ENCODE results near the gene IGSF23.

Gene IGSF23, protein sequence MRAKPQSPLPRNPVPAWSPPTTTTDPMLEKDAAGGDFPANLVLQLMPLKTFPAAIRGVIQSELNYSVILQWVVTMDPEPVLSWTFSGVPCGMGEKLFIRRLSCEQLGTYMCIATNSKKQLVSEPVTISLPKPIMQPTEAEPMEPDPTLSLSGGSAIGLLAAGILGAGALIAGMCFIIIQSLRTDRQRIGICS

DNA sequence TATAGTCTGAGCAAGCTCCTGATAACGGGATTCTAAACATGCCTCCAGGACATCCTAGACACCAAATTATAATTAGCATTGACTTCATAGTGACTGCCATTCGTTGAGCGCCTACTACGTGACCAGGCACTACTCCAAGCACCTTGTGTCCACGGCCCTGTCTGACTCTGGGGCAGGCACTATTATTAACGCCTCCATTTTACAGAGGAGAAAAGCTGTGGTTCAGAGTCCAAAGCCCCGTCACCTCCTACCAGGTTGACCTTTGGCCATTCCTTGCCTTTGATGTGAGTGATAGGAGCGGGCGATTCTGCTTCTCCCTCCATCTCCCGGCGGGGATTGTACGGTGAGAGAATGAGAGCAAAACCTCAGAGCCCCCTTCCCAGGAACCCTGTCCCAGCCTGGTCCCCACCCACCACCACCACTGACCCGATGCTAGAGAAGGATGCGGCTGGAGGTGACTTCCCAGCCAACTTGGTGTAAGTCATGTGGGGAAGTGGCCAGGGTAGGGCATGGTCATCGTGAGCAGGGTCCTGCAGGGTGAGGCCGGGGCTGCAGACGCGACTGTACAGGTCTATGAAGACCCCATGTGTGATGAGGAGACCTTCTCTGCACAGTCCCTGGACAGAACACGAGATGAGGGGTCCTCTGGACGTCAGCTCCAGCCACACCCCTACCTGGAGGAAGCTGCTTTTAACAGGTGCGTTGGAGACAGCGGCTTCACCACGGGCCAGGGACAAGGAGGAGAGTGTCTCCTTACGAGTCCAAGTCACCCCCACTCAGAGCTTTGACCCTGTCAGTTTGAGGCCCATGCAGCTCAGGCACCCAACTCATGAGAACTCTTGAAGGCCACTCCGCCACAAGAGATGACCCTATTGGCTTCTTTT lies at the start of gene IGSF23:
IGSF23 (plus strand) TSS at position 269 of the 884 bp plus-strand sequence; CDS start at position 352, 83 bp downstream.
- no peak for DNase-seq (ENCODE audit: low read depth)

DNA sequence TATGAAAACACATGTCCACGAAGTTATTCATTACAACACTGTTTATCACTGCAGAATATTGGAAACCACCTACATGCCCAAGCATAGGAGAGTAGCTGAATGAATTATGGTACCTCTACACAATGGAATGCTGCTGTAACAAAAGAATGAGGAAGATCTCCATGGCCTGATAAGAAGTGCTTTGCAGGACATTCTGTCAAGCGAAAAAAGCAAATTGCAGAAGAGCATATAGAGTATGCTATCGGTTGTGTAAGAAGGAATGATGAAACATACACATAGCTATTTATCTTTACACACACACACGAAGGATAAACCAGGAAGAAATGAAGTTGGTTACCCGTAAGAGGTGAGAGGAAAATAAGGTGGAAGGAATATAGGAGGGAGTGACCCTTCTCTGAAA lies 46.4 kb upstream of the IGSF23 start:
- no peak for DNase-seq (ENCODE audit: low read depth)

DNA sequence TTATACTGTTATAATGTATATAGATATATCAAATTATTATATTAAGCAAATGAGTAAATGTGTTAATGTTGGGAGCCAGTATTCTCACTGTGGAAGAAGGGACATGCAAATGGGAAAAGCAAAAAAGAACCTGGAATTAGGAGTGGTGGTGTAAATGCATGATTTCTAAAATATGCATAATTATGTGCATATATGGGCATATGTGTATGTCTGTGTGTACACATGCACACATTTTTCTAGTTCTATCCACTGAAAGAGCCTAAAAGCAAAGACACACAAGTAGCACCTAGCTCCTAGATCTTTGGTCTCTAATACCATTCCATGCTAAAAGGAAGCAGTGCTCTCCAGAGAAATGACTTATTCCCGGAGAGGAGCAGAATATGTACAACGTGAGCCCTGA lies 45.6 kb upstream of the IGSF23 start:
- no peak for DNase-seq (ENCODE audit: low read depth)

DNA sequence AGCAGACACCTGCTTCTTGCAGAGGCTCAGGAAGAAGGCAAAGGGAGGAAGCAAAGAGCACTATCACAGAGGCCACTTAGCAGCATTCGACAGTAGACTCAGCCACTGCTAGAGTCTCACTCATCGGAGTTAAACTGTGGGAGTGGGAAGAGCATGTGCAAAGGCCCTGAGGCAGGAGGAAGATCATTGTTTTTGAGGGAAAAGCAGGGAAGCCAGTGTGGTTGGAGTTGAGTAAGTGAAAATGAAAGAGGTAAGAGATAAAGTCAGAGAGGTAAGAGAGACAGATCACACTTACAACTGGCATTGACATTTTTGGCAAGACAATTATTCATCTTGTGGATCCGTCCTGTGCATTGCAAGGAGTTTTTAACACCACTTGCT lies 42.8 kb upstream of the IGSF23 start:
- no peak for DNase-seq (ENCODE audit: low read depth)

DNA sequence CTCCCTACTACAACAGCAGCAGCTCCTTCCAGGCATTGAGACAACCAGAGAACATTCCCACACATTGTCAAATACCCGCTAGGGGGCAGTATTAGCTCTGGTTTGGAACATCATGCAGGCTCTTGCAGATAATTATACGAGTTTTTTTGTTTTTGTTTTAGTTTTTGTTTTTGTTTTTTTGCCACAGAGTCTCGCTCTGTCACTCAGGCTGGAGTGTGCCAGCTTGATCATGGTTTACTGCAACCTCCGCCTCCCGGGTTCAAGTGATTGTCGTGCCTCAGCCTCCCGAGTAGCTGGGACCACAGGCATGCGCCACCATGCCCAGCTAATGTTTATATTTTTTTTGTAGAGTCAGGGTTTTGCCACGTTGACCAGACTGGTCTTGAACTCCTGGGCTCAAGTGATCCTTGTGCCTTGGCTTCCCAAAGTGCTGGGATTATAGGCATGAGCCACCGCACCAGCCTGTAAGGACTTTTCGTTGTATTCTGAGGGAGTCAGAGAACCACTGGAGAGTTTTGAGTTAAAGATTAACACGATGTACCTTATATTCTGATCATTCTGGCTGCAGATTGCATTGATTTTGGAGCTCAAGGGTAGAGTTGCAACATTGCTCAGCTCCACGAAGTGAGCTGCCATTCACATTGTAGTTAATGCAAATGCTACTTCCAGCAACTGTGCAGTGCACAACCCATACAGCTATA lies 42.2 kb upstream of the IGSF23 start:
- no peak for DNase-seq (ENCODE audit: low read depth)

DNA sequence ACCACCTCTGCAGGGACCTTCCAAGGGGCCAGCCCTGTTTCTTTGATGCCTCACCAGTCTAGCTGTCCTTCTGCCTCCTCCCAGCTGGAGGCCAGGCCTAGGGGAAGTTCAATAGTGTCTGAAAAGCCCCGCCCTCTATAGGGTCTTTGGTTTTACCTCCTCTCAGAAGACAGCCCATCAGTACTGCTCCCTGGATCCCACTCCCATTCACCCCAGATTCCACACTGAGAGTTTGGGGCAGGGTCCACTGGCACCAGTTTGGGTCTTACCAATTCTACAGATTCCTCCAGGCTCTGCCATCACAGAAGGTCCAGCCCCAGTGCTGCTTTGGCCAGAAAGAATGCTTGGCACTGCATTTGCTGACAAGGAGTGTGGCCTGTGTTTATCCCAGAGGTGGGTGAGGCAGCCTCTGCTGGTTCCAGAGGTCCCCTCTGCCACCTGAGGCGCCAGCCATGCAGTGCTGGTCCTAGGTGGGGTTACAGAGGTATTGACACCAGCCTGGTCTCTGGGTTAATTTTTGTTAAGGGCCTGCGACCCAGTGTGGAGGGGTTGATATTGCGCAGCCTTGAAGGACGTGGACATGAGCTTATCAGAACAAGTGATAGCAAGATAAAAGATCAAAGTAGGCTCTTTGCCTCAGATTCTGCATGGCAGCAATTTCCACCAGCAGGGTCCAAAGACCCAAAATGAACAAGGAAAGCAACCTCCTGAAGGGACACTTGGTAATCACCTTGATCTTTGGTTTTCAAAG lies 41.4 kb upstream of the IGSF23 start:
- no peak for DNase-seq (ENCODE audit: low read depth)

DNA sequence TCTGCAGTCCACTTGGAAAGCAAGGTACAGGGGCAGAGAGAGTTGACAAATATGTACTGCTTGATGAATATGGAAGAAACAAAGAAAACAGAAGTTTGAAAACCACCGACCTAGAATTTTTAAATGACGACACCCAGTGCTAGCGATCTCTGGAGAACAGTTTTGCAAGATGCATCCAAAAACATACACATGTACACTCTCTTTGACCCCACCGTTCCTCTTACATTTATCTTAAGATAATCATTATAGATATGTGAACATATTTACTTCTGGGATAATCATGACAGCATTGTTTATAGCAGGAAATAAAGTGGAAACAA lies 40.8 kb upstream of the IGSF23 start:
- no peak for DNase-seq (ENCODE audit: low read depth)

DNA sequence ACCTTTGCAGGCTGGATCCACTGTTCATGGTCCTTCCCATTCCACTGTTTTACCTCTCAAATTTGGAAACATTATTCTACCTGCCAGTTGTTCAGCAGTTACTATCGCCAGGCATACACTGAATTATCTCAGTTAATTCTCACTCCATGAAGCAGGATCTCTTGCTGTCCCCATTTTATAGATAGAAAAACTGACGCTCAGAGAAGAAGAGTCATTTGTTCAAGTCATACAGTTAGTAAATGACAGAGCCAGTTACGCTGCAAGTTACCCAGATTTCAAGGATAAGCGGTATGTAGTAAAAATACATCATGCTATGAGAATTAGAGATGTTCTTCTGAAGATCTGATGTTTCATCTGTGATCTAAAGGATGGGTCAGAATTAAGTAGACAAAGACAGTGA lies 40.2 kb upstream of the IGSF23 start:
- no peak for DNase-seq (ENCODE audit: low read depth)

DNA sequence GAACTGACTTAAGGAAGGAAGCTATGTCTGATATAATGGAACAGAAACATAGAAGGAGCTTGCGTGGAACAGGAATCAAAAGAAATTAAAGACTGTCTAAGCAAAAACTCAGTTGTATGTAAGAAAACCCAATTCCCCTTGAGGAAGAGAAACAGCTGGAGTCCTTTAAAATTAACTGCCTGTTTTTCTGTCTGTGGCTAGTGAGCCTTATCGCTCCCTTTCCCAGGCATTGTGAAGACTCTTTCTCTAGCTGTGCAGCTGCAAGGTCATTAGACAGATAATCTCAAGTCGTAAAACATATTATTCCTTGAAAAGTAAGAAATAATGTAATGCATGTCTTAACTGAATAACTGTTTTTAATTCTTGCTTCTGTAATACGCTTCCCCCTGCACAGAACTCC lies 39.7 kb upstream of the IGSF23 start:
- DNase-seq (ENCODE audit: low read depth) = no peak

DNA sequence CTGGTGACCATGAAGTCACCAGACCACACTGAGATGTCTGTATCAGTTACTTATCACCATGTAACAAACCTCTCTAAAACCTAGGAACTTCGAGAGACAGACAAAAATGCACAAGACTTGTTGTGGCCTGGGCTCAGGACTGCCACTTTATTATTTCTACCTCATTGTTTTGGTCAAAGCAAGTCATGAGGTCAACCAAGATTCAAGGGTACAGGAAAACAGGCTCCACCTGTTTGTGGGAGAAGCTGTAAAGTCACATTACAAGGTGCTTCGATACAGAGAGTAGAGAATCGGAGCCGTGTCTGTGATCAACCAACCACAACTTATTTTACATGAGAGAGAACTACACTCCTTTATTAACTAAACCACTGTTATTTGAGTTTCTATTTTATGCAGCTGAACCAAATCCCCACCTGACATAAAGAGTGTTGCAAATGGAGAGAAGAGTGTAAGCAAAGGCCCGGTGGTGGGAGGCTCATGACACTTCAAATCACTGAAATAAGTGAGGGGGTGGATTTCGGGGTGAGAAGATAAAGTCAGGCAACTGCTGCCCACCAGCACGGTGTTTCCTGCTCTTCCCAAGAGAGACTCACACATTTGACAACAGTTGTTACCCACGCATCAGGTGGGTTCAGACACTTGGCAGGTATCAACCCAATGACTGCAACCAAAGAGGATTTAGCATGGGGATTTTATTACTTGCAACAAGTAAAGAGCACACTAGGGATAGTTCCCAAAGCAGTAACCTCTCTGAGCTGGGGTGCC lies 39.0 kb upstream of the IGSF23 start:
- DNase-seq (ENCODE audit: low read depth) = no peak

DNA sequence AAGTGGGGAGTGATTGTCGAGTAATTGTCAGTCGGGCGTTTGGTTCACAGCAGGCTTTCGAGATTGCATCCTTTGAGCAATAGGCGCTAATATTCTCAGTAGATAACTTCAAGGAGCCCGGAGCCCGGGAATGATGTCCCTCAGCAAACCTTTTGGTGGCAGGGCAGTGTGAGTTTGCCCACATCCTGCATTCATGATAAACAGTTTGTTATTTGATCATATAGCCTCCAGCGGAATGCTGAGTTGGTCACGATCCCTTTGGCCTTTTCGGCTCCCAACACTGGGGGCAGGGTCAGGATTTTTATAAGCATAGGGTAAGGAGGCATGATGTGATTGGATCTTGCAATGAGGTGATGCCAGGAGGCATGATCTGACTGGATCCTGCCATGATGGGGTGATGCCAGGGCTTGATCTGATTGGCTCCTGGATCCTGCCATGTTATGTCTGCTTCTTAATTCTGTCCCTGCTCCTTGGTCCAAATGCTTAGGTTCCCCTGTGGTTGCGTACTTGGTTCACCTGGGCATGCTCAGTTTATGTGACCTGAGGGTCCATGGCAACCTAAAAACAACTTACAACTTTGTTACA lies 38.2 kb upstream of the IGSF23 start:
- DNase-seq (ENCODE audit: low read depth) = no peak

DNA sequence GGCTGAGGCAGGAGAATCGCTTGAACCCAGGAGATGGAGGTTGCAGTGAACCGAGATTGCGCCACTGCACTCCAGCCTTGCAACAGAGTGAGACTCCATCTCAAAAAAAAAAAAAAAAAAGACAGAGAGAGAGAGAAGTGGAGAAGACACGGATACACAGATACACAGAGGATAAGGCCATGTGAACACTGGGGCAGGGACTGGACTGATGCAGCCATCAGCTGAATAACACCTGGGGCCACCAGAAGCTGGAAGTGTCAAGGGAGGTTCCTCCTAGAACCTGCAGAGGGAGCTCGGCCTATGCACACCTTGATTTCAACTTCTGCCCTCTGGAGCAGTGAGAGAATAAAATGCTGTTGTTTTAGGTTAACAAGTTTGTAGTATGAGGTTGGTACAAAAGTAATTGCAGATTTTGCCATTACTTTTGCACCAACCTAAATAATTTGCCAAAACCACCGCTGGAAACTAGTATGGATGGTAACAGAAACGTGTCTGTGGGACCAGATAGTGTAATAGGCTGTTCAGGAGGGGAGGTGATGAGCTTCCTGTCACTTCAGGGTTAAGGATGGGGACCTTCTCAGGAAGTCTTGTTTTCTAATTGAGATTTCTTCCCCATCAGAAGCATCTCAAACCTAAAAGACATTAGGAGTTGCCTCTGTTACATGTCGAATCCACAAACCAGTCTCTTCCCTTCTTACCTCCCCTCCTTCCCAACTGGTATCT lies 36.4 kb upstream of the IGSF23 start:
- DNase-seq (ENCODE audit: low read depth) = no peak

DNA sequence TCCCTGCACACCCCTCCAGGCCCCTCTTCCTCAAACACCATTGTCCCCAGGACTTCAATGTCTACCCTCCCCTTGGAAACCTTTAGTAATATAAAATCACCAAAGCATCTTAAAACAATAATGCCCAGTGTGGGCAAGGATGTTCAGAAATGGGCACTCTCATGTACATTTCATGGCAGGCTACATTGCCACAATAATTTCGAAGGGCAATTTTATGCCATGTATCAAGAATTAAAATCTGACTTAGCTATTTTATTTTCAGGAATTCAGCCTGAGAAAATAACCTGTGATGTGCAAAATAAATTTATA lies 35.8 kb upstream of the IGSF23 start:
- no peak for DNase-seq (ENCODE audit: low read depth)

DNA sequence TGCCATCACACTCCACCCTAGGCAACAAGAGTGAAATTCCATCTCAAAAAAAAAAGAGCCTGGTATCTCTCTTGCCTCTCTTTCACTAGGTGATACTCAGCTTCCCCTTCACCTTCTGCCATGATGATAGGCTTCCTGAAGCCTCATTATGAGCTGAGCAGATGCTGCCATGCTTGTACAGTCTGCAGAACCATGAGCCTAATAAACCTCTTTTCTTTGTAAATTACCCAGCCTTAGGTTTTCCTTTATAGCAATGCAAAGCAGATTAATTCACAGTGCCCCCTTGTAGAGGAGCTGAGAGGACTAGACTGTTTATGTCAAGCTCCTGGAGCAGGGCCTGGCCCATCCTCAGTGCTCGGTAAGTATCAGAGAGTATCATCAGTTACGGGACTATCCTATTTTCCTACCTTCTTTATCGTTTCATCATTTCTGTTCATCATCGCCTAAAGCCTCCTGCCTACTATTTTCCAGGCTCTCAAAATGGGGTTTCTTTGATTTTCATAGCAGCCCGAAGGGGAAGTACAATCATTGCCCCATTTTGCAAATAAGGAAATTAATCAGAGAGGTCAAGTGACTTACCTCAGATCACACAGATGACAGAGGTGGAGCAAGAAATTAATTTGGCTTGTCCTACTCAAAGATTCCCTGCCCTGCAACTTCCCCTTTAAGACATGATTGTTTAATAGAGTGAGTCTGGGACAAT lies 33.5 kb upstream of the IGSF23 start:
- no peak for DNase-seq (ENCODE audit: low read depth)

DNA sequence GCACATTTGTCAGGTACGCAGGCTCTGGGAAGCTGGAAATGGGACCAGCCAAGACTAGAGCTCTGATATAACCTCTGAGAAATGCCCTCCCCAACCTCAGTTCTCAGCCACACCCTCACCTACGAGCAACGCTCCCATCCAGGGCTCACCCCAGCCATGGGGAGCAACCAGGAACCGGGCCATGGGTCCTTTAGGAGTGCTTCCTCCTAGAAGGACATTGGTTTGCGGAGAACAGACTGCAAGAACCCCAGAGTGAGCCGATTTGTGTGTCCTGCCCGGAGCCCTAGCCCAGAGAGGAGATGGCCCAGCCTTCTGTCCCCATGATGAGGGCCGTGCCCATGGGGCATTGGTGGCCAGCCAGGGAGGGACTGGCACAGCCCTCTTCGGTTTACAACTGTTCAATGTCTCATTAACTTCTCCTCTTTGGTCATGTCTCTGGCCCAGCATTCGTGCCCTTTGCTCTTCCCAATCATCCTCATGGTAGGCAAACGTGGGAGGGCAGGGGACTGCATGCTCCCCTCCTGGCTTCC lies 32.9 kb upstream of the IGSF23 start:
- DNase-seq (ENCODE audit: low read depth) = no peak

DNA sequence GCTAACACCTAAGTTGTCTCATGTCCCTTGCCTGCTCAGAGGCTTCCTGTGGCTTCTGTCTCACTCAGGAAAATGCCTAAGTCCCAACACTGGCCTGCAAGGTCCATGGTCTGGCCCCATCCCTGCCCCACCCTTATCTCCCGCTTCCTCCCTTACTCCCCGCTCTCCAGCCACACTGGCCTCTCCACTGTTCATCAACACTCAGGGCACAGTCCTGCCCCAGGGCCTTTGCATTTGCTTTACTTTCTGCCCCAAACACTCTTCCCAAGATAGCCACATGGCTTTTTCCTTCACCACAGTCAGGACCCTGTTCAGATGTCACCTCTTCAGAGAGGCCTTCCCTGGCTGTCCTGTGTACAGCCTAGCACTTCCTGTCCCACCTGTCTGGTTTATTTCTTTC lies 32.1 kb upstream of the IGSF23 start:
- no peak for DNase-seq (ENCODE audit: low read depth)

DNA sequence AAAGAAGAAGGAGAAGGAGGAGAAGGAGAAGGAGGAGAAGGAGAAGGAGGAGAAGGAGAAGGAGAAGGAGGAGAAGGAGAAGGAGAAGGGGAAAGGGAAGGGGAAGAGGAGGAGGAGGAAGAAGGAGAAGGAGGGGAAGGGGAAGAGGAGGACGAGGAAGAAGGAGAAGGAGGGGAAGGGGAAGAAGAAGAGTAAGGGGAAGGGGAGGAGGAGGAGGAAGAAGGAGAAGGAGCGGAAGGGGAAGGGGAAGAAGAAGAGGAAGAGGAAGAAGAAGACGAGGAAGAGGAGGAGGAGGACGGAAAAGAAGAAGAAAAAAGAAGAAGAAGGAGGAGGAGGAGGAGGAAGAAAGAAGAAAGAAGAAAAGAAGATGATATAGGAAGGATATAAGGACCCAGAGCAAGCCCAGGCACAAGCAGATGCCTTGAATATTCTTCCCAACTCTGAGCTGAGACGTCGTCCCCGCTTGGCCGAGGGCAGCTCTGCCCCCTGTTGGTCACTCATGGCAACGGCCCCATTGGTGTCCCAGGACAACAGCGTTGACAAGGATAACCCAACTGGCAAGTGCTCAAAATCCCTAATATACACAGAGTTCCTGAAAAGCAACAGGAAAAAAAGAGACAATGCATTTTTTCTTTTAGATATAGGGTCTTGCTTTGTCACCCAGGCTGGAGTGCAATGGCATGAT lies 30.6 kb upstream of the IGSF23 start:
- no peak for DNase-seq (ENCODE audit: low read depth)

DNA sequence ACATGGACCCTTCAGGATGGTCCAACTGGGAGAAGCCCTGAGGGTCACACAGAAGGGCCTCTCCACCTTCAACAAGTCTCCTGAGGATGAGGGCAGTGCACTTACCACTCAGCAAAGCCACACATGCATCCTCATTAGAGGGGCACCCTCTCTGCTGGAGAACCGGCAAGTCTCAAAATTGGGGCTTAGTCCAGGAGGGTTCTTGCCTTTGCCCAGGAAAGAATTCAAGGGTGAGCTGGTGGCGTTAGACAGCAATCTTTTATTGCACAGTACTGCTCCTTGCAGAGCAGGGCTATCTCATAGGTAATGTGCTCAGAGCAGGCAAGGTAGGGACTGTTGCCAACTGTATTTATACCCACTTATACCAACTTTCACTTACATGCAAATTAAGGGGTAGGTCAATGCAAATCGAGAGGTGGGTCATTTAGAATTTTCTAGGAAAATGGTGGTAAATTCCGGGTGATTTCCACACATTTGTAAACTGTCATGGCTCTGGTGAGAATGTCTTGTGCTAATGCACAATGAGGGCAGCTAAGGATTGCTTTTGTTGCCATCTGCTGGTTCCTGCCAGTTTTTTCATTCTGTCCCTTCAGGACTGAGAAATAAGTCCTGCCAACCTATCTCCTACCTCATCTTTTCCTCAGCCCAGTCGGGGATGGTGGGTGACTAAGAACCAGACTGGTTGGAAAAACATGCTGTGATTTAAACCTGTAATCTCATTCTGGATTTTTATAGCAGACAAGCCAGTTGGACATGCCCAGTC lies 27.8 kb upstream of the IGSF23 start:
- no peak for DNase-seq (ENCODE audit: low read depth)

All from stimulated activated CD8-positive, alpha-beta memory T cell treated with anti-CD3 and anti-CD28 coated beads, Interleukin-7, amount 100 ng/mL, for 24 hours (primary cell).